Panc1 (cell line): Measurements from ENCODE around the gene DDX24. TPM values are rescaled to one million over a fixed set of nuclear protein-coding genes. Genes with fewer than 3 reads are reported as not detected.

Experiments
- ATAC-seq: fragments of 200-7000 bp; cut with Tn5 transposase; 2 replicates; pipeline ENCODE4 v1.9.1; 2020; ENCODE audit warnings: mild to moderate bottlenecking, moderate library complexity
- BruUV-seq: library from RNA; stranded (reverse); fragments of 400-500 nt; replicated peaks from 2 replicates; lab custom pipeline; 2021; lab: Mats Ljungman, UMichigan
- CTCF ChIA-PET: fragments of 300-600 bp; sonication (Branson Sonifier 250); formaldehyde crosslinking; loops from one replicate; lab custom pipeline; 2022; ENCODE audit warnings: antibody characterized with exemption; lab: Charles Lee
- POLR2A ChIA-PET: fragments of 300-600 bp; sonication (Branson Sonifier 250); formaldehyde crosslinking; loops from one replicate; lab custom pipeline; 2022; ENCODE audit warnings: antibody characterized with exemption; lab: Charles Lee
- DNase-seq: peaks from one replicate; pipeline ENCODE4 v3.0.0-alpha.2; 2010; ENCODE audit warnings: low read depth, low spot score
- H3K27ac ChIP-seq: 2 replicates; pipeline ENCODE4 v1.5.1; 2011; ENCODE audit warnings: mild to moderate bottlenecking, low read length, inconsistent platforms
- H3K27me3 ChIP-seq: fragments of 200-500 bp; sonication (Bioruptor generic); 2 replicates; pipeline ENCODE4 v1.6.0; 2014; ENCODE audit warnings: low read length, inconsistent platforms; ENCODE audit not compliant: control insufficient read depth, insufficient read depth
- H3K36me3 ChIP-seq: fragments of 200-500 bp; sonication (Bioruptor generic); 2 replicates; pipeline ENCODE4 v1.5.1; 2014; ENCODE audit warnings: inconsistent platforms, mild to moderate bottlenecking, low read length, moderate library complexity; ENCODE audit not compliant: control insufficient read depth, insufficient read depth
- H3K4me1 ChIP-seq: 2 replicates; pipeline ENCODE4 v1.5.1; 2011; ENCODE audit warnings: inconsistent platforms, mild to moderate bottlenecking, low read length, moderate library complexity; ENCODE audit not compliant: control insufficient read depth, insufficient read depth
- H3K4me3 ChIP-seq, 2 experiments: 2 replicates each; pipeline ENCODE4 v1.5.1; 2011 to 2012; ENCODE audit warnings: low read depth in 2 of 2, low read length in 2 of 2, mild to moderate bottlenecking in 2 of 2, inconsistent platforms in 1 of 2, moderate library complexity in 1 of 2
- H3K9me3 ChIP-seq: fragments of 200-500 bp; sonication (Bioruptor generic); 2 replicates; pipeline ENCODE4 v1.5.1; 2014; ENCODE audit warnings: low read depth, mild to moderate bottlenecking, inconsistent platforms, low read length, moderate library complexity; ENCODE audit not compliant: control insufficient read depth, insufficient read depth
- CTCF ChIP-seq: fragments of 450-650 bp; IDR thresholded peaks from 2 replicates; pipeline ENCODE4 v1.5.1; 2017; ENCODE audit warnings: mild to moderate bottlenecking
- POLR2AphosphoS5 ChIP-seq: IDR thresholded peaks from 2 replicates; pipeline ENCODE4 v1.6.1; 2012; ENCODE audit warnings: mild to moderate bottlenecking, low read depth, low read length, moderate library complexity
- REST ChIP-seq, 2 experiments: IDR thresholded peaks; 2 replicates each; pipeline ENCODE4 v1.6.1; 2011 to 2012; ENCODE audit warnings: low read depth in 2 of 2, control low read depth in 1 of 2, low read length in 1 of 2, mild to moderate bottlenecking in 1 of 2, moderate library complexity in 1 of 2; ENCODE audit not compliant: insufficient read depth in 1 of 2
- SIN3A ChIP-seq: IDR thresholded peaks from 2 replicates; pipeline ENCODE4 v1.6.1; 2012; ENCODE audit warnings: low read depth, mild to moderate bottlenecking, low read length, moderate library complexity, borderline replicate concordance; ENCODE audit not compliant: insufficient read depth
- TCF7L2 ChIP-seq: IDR thresholded peaks from 2 replicates; pipeline ENCODE4 v1.6.1; 2011; ENCODE audit warnings: mild to moderate bottlenecking, low read depth, low read length, inconsistent platforms
- in situ Hi-C: cut with HindIII; loops from 2 replicates; pipeline ENCODE4 v1.10.0; 2016; ENCODE audit warnings: low sequenced_read_pairs, low pct_unique_long_range_greater_than_20kb
- intact Hi-C: fragments of 100-400 bp; cut with micrococcal nuclease; formaldehyde crosslinking; loops from one replicate; pipeline ENCODE4 v1.10.0; 2022; ENCODE audit not compliant: unreplicated experiment
- total RNA-seq: library from RNA; stranded (reverse); gene quantifications from one replicate; pipeline ENCODE4 v1.2.1, GENCODE V29; 2021; ENCODE audit not compliant: unreplicated experiment

Gene DDX24
- total RNA-seq, 1 experiment from 2014 or later = 103 TPM

GRCh38 chr14:94087891-94088290 is 6.9 kb upstream of the DDX24 start:
- TF ChIP-seq CTCF (no peak), SIN3A (no peak), REST (IDR thresholded peaks at IDR 0.05; ENCODE audit: insufficient read depth in 1 of 2, low read depth in 2 of 2, low read length in 1 of 2) (no peak), POLR2AphosphoS5 (no peak), TCF7L2 (no peak)
- DNase-seq (no peak), ATAC-seq (no peak)
- Histone ChIP-seq H3K36me3 (no peaks in the 10 kb centered on the region), H3K4me1 (no peaks in the 10 kb centered on the region), H3K4me3 (no peak overlapping the region), H3K27me3 (no peaks in the 10 kb centered on the region), H3K27ac (no peak overlapping the region), H3K9me3 (no peaks in the 10 kb centered on the region)
- ChIA-PET POLR2A (no interaction called here), CTCF (interaction anchor here (0.7 kb wide), 1 partner anchor 1086 kb away, joined by 7 read pairs; no protein-coding TSS in a partner anchor)
- no TSS peak for BruUV-seq
- intact Hi-C loops = no loop called here
- in situ Hi-C loops = no loop called here

- no peaks in the 10 kb centered on the region for H3K27me3 ChIP-seq
- peak; percentile 39 for ATAC-seq
- ChIA-PET POLR2A (interaction anchor here (0.5 to 0.7 kb wide), 3 partner anchors 19 to 71 kb away, joined by 3 to 8 read pairs (median 3); no protein-coding TSS in a partner anchor), CTCF (no interaction called here)
- BruUV-seq = no TSS peak
- peaks cover 14% of the 10 kb centered on the region; the same call in 1 of the 2 replicates for H3K9me3 ChIP-seq
- TF ChIP-seq REST (IDR thresholded peaks at IDR 0.05; ENCODE audit: insufficient read depth in 1 of 2, low read depth in 2 of 2, low read length in 1 of 2) = no peak
- no peak for TF ChIP-seq POLR2AphosphoS5
- no peak for TF ChIP-seq SIN3A
- no peak for TF ChIP-seq TCF7L2
- no peak for TF ChIP-seq CTCF
- no peak for DNase-seq
- peak overlapping the region; percentile 82 for H3K27ac ChIP-seq
- intact Hi-C loops (no loop called here), in situ Hi-C loops (no loop called here)
- peaks cover 8% of the 10 kb centered on the region for H3K4me1 ChIP-seq
- H3K4me3 ChIP-seq = peak overlapping the region; percentile 84 to 96
- peaks cover 14% of the 10 kb centered on the region for H3K36me3 ChIP-seq
Observed at GRCh38 chr14:94081386-94081820, 401 bp upstream of the DDX24 start.
